Measurements from ENCODE around the gene RRBP1.

Gene RRBP1

GRCh38 chr20:17657898-17658647 is 24.0 kb downstream of the RRBP1 start:
- no peak overlapping the region for H2AFZ ChIP-seq (ENCODE audit: low read depth, low read length)
- no peak overlapping the region for H3K9ac ChIP-seq (ENCODE audit: low read length)
- no peaks in the 10 kb centered on the region for H3K79me2 ChIP-seq (ENCODE audit: low read length)
- H3K4me2 ChIP-seq (ENCODE audit: low read length): no peak overlapping the region
- no peak overlapping the region for H3K27ac ChIP-seq (ENCODE audit: low read length)
- H3K27me3 ChIP-seq (ENCODE audit: low read depth, low read length): no peaks in the 10 kb centered on the region
- peaks cover 12% of the 10 kb centered on the region for H4K20me1 ChIP-seq (ENCODE audit: insufficient read depth, low read length)
- no peaks in the 10 kb centered on the region for H3K9me3 ChIP-seq (ENCODE audit: insufficient read depth, low read length)
- no peak overlapping the region for H3K4me3 ChIP-seq (ENCODE audit: low read length)
- no peaks in the 10 kb centered on the region for H3K4me1 ChIP-seq (ENCODE audit: low read length)
- no peak for TF ChIP-seq EZH2phosphoT487 (IDR thresholded peaks at IDR 0.05; ENCODE audit: low read depth)
- no peak for TF ChIP-seq CTCF (IDR thresholded peaks at IDR 0.05; ENCODE audit: low read depth, low read length)
- H3K36me3 ChIP-seq (replicated peaks; ENCODE audit: low read depth, low read length): peaks cover 9% of the 10 kb centered on the region

DNA sequence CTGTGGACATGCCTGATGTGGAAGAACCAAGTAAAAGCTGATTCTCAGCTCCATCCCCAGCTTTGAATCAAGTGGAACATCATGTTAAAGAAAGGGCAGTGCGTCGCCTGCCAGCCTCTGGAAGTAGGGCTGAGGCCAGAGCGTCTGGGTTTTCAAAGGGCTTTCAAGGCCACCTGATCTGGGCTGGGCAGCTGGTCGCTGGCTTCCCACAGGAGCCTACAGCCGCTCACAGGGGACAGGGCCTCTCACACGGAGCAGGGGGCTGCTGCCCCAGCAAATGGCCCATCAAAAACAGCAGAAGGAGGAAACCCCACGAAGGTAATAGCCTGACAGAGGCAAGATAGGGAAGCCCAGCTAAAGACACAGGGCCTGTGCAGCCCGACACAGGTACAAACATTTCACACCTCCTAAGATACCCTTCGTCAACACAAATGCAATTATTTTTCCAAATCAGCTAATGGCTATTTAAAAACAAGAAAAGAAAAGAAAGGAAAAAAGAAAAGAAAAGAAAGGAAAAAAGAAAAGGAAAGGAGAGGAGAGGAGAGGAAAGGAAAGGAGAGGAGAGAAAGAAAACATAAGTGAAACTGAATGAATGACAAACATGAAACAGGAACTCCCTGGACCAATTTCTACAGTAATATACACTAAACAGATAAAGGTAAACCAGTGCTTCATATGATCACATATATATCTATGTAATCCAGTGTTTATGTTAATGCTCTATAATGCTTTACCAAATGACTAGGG is 24.8 kb downstream of the RRBP1 start:
- Histone ChIP-seq H3K4me1 (ENCODE audit: low read length) (no peaks in the 10 kb centered on the region), H3K27ac (ENCODE audit: low read length) (no peak overlapping the region), H3K9ac (ENCODE audit: low read length) (no peak overlapping the region), H3K79me2 (ENCODE audit: low read length) (no peaks in the 10 kb centered on the region), H3K27me3 (ENCODE audit: low read depth, low read length) (no peaks in the 10 kb centered on the region), H2AFZ (ENCODE audit: low read depth, low read length) (no peak overlapping the region), H3K4me2 (ENCODE audit: low read length) (no peak overlapping the region), H3K36me3 (replicated peaks; ENCODE audit: low read depth, low read length) (peaks cover 9% of the 10 kb centered on the region), H4K20me1 (ENCODE audit: insufficient read depth, low read length) (peaks cover 9% of the 10 kb centered on the region; the same call in 1 of the 2 replicates), H3K9me3 (ENCODE audit: insufficient read depth, low read length) (no peaks in the 10 kb centered on the region), H3K4me3 (ENCODE audit: low read length) (no peak overlapping the region)
- TF ChIP-seq EZH2phosphoT487 (IDR thresholded peaks at IDR 0.05; ENCODE audit: low read depth) (no peak), CTCF (IDR thresholded peaks at IDR 0.05; ENCODE audit: low read depth, low read length) (no peak)

DNA sequence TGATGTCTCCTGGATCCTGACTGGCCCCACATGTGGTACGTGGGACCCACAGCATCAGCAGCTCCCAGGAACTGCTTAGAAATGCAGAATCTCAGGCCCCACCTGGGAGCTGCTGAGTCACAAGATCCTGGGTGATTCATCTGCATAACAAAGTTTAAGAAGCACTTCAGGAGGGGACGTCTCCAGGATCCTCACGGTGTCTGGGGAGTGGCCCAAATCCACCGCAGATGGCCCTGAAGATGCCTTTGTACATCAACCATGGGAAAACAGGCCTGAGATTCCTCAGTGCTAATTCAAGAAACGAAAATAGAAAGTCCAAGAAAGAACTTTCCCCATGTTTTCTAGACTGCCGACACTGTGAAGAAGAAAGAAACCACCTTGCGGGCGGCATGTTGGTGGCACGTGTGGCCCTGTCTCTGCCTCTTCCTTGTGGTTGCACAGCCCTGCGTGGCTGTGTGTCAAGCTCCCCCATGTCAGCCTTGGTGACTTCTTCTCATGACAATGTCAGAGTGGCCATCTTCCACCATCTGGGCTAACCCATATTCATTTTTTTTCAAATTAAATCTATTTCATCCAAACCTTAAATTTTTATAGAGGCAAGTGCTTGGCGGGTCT is 26.1 kb downstream of the RRBP1 start:
- no peak overlapping the region for H3K4me3 ChIP-seq (ENCODE audit: low read length)
- H3K4me1 ChIP-seq (ENCODE audit: low read length): no peaks in the 10 kb centered on the region
- H3K9me3 ChIP-seq (ENCODE audit: insufficient read depth, low read length): no peaks in the 10 kb centered on the region
- H2AFZ ChIP-seq (ENCODE audit: low read depth, low read length): no peak overlapping the region
- H3K79me2 ChIP-seq (ENCODE audit: low read length): no peaks in the 10 kb centered on the region
- no peak overlapping the region for H3K4me2 ChIP-seq (ENCODE audit: low read length)
- no peaks in the 10 kb centered on the region for H3K27me3 ChIP-seq (ENCODE audit: low read depth, low read length)
- H4K20me1 ChIP-seq (ENCODE audit: insufficient read depth, low read length): peaks cover 9% of the 10 kb centered on the region
- H3K9ac ChIP-seq (ENCODE audit: low read length): no peak overlapping the region
- no peak for TF ChIP-seq EZH2phosphoT487 (IDR thresholded peaks at IDR 0.05; ENCODE audit: low read depth)
- peaks cover 9% of the 10 kb centered on the region for H3K36me3 ChIP-seq (replicated peaks; ENCODE audit: low read depth, low read length)
- no peak overlapping the region for H3K27ac ChIP-seq (ENCODE audit: low read length)

DNA sequence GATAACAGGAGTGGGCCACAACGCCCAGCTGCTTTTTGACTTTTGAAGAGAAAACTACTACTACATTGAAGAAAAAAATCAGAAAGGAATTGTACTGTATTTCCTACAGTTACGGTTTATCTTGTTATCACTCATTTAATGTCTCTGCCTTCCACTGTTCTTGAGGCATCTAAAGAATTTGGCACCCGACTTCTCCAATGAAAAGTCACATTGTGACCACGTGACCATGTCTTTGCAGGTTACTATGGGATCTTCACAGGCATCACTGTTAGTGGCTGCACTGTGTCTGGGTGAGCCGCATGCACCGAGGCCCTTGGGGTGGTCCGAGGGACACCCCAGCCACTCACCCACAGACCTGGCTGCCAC is 26.8 kb downstream of the RRBP1 start:
- H4K20me1 ChIP-seq (ENCODE audit: insufficient read depth, low read length): peaks cover 4% of the 10 kb centered on the region
- TF ChIP-seq EZH2phosphoT487 (IDR thresholded peaks at IDR 0.05; ENCODE audit: low read depth): no peak

More for the DNA sequence above, 26.8 kb downstream of the RRBP1 start:
- no peak overlapping the region for H3K4me3 ChIP-seq (ENCODE audit: low read length)
- peaks cover 9% of the 10 kb centered on the region for H3K36me3 ChIP-seq (replicated peaks; ENCODE audit: low read depth, low read length)
- no peak overlapping the region for H3K27ac ChIP-seq (ENCODE audit: low read length)
- H3K9me3 ChIP-seq (ENCODE audit: insufficient read depth, low read length): no peaks in the 10 kb centered on the region
- no peaks in the 10 kb centered on the region for H3K27me3 ChIP-seq (ENCODE audit: low read depth, low read length)
- H3K4me2 ChIP-seq (ENCODE audit: low read length): no peak overlapping the region
- H3K79me2 ChIP-seq (ENCODE audit: low read length): no peaks in the 10 kb centered on the region
- no peak overlapping the region for H3K9ac ChIP-seq (ENCODE audit: low read length)
- no peak overlapping the region for H2AFZ ChIP-seq (ENCODE audit: low read depth, low read length)
- no peaks in the 10 kb centered on the region for H3K4me1 ChIP-seq (ENCODE audit: low read length)

Measured in OCI-LY3 (cell line).